A549 (cell line): ENCODE results near the gene GET4. TPM values are rescaled to one million over a fixed set of nuclear protein-coding genes. Genes with fewer than 3 reads are reported as not detected.

Experiments used
- ATAC-seq, 2 experiments: fragments of 200-7000 bp in 1 of 2; fragments of >200 bp in 1 of 2; cut with Nextera tagmentation in 1 of 2; cut with Tn5 transposase in 1 of 2; 3 replicates each; pipeline versions ENCODE4 v1.8.0 to v1.9.1; 2018 to 2020; ENCODE audit warnings: mild to moderate bottlenecking in 1 of 2, moderate library complexity in 1 of 2
- CTCF ChIA-PET: fragments of 300-600 bp; sonication (Branson Sonifier 250); formaldehyde crosslinking; extraction: SDS; loops from one replicate; lab custom pipeline; 2021; ENCODE audit warnings: antibody characterized with exemption, inconsistent platforms; lab: Yijun Ruan, JAX
- POLR2A ChIA-PET: fragments of 350-600 bp; formaldehyde crosslinking; extraction: SDS; loops from one replicate; lab custom pipeline; 2021; ENCODE audit warnings: antibody characterized with exemption, inconsistent platforms; lab: Yijun Ruan, JAX
- DNase-seq, 2 experiments: peaks; one replicate each; pipeline versions ENCODE4 v3.0.0 to v3.0.0-alpha.2; 2011 to 2016; ENCODE audit warnings: low read depth in 1 of 2, low spot score in 1 of 2
- FAIRE-seq: peaks from 2 replicates; lab custom pipeline; 2011; peaks lifted over from hg19 to GRCh38; lab: Jason Lieb, UNC
- H3K27ac ChIP-seq, 2 experiments: fragments of >200 bp; sonication (Bioruptor Twin); formaldehyde crosslinking; 3 replicates each; pipeline ENCODE4 v1.5.1; 2016 to 2017
- H3K4me1 ChIP-seq: fragments of >200 bp; sonication (Bioruptor Twin); formaldehyde crosslinking; 3 replicates; pipeline ENCODE4 v1.6.1; 2016
- H3K4me2 ChIP-seq: fragments of >200 bp; sonication (Bioruptor Twin); formaldehyde crosslinking; 3 replicates; pipeline ENCODE4 v1.6.1; 2016
- H3K4me3 ChIP-seq: fragments of >200 bp; sonication (Bioruptor Twin); formaldehyde crosslinking; 3 replicates; pipeline ENCODE4 v1.5.1; 2016
- H3K9me3 ChIP-seq: fragments of >200 bp; sonication (Bioruptor Twin); formaldehyde crosslinking; 3 replicates; pipeline ENCODE4 v1.6.1; 2016
- CHD2 ChIP-seq: fragments of 150-350 bp; IDR thresholded peaks from 2 replicates; pipeline ENCODE4 v1.6.1; 2014; ENCODE audit warnings: low read length; ENCODE audit not compliant: partially characterized antibody
- CHD4 ChIP-seq: fragments of 200-600 bp; sonication (generic); IDR thresholded peaks from 2 replicates; pipeline ENCODE4 v1.6.1; 2016; ENCODE audit warnings: antibody characterized with exemption, mild to moderate bottlenecking, borderline replicate concordance
- EHF ChIP-seq: fragments of 250-450 bp; sonication (Bioruptor Pico); IDR thresholded peaks from 2 replicates; pipeline ENCODE4 v1.5.0; 2020; ENCODE audit warnings: mild to moderate bottlenecking
- EHMT2 ChIP-seq: fragments of 200-600 bp; sonication (generic); IDR thresholded peaks from 2 replicates; pipeline ENCODE4 v1.6.1; 2016; ENCODE audit warnings: antibody characterized with exemption, low read depth, mild to moderate bottlenecking, moderate library complexity
- ESRRA ChIP-seq: fragments of 150-350 bp; IDR thresholded peaks from 2 replicates; pipeline ENCODE4 v1.6.1; 2014; ENCODE audit warnings: mild to moderate bottlenecking, low read length, borderline replicate concordance
- FOXS1 ChIP-seq: fragments of 250-450 bp; sonication (Bioruptor Pico); IDR thresholded peaks from 2 replicates; pipeline ENCODE4 v1.5.0; 2020; ENCODE audit warnings: mild to moderate bottlenecking, moderate library complexity
- GATA3 ChIP-seq: IDR thresholded peaks from 2 replicates; pipeline ENCODE4 v1.6.1; 2012; ENCODE audit warnings: borderline replicate concordance
- HDAC2 ChIP-seq: fragments of 200-600 bp; sonication (generic); IDR thresholded peaks from 2 replicates; pipeline ENCODE4 v1.6.1; 2016
- HOXA7 ChIP-seq: fragments of 250-450 bp; sonication (Bioruptor Pico); IDR thresholded peaks from 2 replicates; pipeline ENCODE4 v1.5.0; 2020; ENCODE audit warnings: mild to moderate bottlenecking, moderate library complexity
- JUN ChIP-seq, 2 experiments: fragments of >200 bp; sonication (Bioruptor Twin); formaldehyde crosslinking; IDR thresholded peaks; 2 replicates in 1 of 2; 3 replicates in 1 of 2; pipeline ENCODE4 v1.6.1; 2016 to 2017
- JUNB ChIP-seq: fragments of >200 bp; sonication (Bioruptor Twin); formaldehyde crosslinking; IDR thresholded peaks from 2 replicates; pipeline ENCODE4 v1.6.1; 2016
- MYC ChIP-seq: IDR thresholded peaks from 2 replicates; pipeline ENCODE4 v1.6.1; 2012; ENCODE audit warnings: mild to moderate bottlenecking, inconsistent platforms, low read length, improper control_type of control experiment, borderline replicate concordance
- NPAS2 ChIP-seq: fragments of 250-450 bp; sonication (Bioruptor Pico); IDR thresholded peaks from 2 replicates; pipeline ENCODE4 v1.8.0; 2022; ENCODE audit warnings: mild to moderate bottlenecking, moderate library complexity, borderline replicate concordance
- PBX3 ChIP-seq: IDR thresholded peaks from 2 replicates; pipeline ENCODE4 v1.6.1; 2012
- POLR2A ChIP-seq: IDR thresholded peaks from 2 replicates; pipeline ENCODE4 v1.6.1; 2012; ENCODE audit warnings: mild to moderate bottlenecking, low read length
- RAD21 ChIP-seq, 2 experiments: fragments of >200 bp in 1 of 2; sonication (Bioruptor Twin) in 1 of 2; formaldehyde crosslinking in 1 of 2; IDR thresholded peaks in 1 of 2; conservative IDR thresholded peaks in 1 of 2; 2 replicates in 1 of 2; 3 replicates in 1 of 2; pipeline ENCODE4 v1.6.1; 2012 to 2018; ENCODE audit warnings: inconsistent platforms in 1 of 2
- RCOR1 ChIP-seq: fragments of 150-350 bp; IDR thresholded peaks from 2 replicates; pipeline ENCODE4 v1.6.1; 2014; ENCODE audit warnings: antibody characterized with exemption, low read length, low read depth
- RNF2 ChIP-seq: fragments of 200-600 bp; sonication (generic); IDR thresholded peaks from 2 replicates; pipeline ENCODE4 v1.6.1; 2016; ENCODE audit warnings: low read depth, mild to moderate bottlenecking, antibody characterized with exemption, moderate library complexity, borderline replicate concordance
- SMC3 ChIP-seq: fragments of >200 bp; sonication (Bioruptor Twin); formaldehyde crosslinking; IDR thresholded peaks from 3 replicates; pipeline ENCODE4 v1.6.1; 2018; ENCODE audit warnings: inconsistent platforms
- TP53 ChIP-seq: fragments of 250-450 bp; sonication (Bioruptor Pico); IDR thresholded peaks from 2 replicates; pipeline ENCODE4 v1.5.0; 2021; ENCODE audit warnings: mild to moderate bottlenecking, moderate library complexity
- ZFP36 ChIP-seq: fragments of 450-650 bp; IDR thresholded peaks from 2 replicates; pipeline ENCODE4 v1.6.1; 2014; ENCODE audit warnings: borderline replicate concordance; ENCODE audit not compliant: partially characterized antibody
- ZNF302 ChIP-seq: fragments of 250-450 bp; sonication (Bioruptor Pico); IDR thresholded peaks from 2 replicates; pipeline ENCODE4 v1.9.0; 2021; ENCODE audit warnings: inconsistent platforms, mild to moderate bottlenecking, moderate library complexity
- WGBS: methylation state at CpG from one replicate; pipeline ENCODE4 v1.1.6; 2017; ENCODE audit errors: missing lambda C conversion rate; 5-methylcytosine and 5-hydroxymethylcytosine counted together
- polyA plus RNA-seq, 4 experiments: library from polyadenylated mRNA; depleted of rRNA in 3 of 4; stranded (reverse); fragments of >200 nt; fragmentation: RNase III in 1 of 4; extraction: RNeasy Plus Mini Kit Qiagen cat#74134 plus additional on column Dnase treatment in 1 of 4; gene quantifications; 2 replicates in 3 of 4; 3 replicates in 1 of 4; pipeline ENCODE4 v1.2.3, GENCODE V29; 2011 to 2017
- TF ChIP-seq, protein P1 (sequence below): fragments of 200-600 bp; sonication (generic); IDR thresholded peaks from 2 replicates; pipeline ENCODE4 v1.6.1; 2016; ENCODE audit warnings: antibody characterized with exemption, mild to moderate bottlenecking, moderate library complexity
- TF ChIP-seq, protein P2 (sequence below): fragments of 450-650 bp; IDR thresholded peaks from 2 replicates; pipeline ENCODE4 v1.6.1; 2014; ENCODE audit warnings: antibody characterized with exemption

Gene GET4
- polyA plus RNA-seq, 2 of the 4 experiments (the other 2 are of a cell fraction): 26.1 to 37.0 TPM

GRCh38 chr7:918441-919113 lies 42.2 kb downstream of the GET4 start:
- CTCF ChIA-PET: interaction anchor here (0.6 to 2.5 kb wide), 3 partner anchors 10 to 192 kb away, joined by 4 to 12 read pairs (median 6); no protein-coding TSS in a partner anchor
- H3K4me1 ChIP-seq: peaks cover 16% of the 10 kb centered on the region

DNA sequence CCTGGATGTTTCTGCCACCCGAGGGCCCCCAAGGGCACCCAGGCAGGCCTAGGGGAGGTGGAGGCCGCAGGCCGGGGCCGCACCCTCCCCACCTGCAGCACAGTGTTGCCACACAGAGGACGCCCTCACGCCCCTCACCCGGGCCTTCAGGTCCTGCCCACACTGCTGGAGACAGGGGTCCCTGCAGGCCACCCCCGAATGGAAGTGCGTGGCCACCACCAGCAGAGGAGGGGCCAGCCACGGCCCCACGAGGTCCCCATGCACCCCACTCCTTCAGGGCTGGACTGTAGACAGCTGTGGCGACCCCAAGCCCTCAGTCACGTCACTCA lies 42.7 kb downstream of the GET4 start:
- H3K4me1 ChIP-seq: peaks cover 11% of the 10 kb centered on the region
- no peak for ATAC-seq
- WGBS: 60% methylated on average over 7 of the region's 13 CpGs
- H3K9me3 ChIP-seq: no peaks in the 10 kb centered on the region
- H3K4me2 ChIP-seq: no peak overlapping the region
- FAIRE-seq: no peak
- TF ChIP-seq, protein P1, sequence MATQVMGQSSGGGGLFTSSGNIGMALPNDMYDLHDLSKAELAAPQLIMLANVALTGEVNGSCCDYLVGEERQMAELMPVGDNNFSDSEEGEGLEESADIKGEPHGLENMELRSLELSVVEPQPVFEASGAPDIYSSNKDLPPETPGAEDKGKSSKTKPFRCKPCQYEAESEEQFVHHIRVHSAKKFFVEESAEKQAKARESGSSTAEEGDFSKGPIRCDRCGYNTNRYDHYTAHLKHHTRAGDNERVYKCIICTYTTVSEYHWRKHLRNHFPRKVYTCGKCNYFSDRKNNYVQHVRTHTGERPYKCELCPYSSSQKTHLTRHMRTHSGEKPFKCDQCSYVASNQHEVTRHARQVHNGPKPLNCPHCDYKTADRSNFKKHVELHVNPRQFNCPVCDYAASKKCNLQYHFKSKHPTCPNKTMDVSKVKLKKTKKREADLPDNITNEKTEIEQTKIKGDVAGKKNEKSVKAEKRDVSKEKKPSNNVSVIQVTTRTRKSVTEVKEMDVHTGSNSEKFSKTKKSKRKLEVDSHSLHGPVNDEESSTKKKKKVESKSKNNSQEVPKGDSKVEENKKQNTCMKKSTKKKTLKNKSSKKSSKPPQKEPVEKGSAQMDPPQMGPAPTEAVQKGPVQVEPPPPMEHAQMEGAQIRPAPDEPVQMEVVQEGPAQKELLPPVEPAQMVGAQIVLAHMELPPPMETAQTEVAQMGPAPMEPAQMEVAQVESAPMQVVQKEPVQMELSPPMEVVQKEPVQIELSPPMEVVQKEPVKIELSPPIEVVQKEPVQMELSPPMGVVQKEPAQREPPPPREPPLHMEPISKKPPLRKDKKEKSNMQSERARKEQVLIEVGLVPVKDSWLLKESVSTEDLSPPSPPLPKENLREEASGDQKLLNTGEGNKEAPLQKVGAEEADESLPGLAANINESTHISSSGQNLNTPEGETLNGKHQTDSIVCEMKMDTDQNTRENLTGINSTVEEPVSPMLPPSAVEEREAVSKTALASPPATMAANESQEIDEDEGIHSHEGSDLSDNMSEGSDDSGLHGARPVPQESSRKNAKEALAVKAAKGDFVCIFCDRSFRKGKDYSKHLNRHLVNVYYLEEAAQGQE: no peak
- TF ChIP-seq NPAS2 (CRISPR knock-in tag) (no peak), GATA3 (no peak), CHD2 (no peak), POLR2A (no peak), ZNF302 (CRISPR knock-in tag) (no peak), SMC3 (no peak), EHMT2 (no peak), JUNB (no peak), CHD4 (no peak), RAD21 (conservative IDR thresholded peaks at IDR 0.05 in 1 of 2, IDR thresholded peaks at IDR 0.05 in 1 of 2) (no peak), HDAC2 (no peak), ZFP36 (no peak), RNF2 (no peak), TP53 (CRISPR knock-in tag) (no peak), PBX3 (no peak), ESRRA (no peak), HOXA7 (CRISPR knock-in tag) (no peak)
- TF ChIP-seq, protein P2, sequence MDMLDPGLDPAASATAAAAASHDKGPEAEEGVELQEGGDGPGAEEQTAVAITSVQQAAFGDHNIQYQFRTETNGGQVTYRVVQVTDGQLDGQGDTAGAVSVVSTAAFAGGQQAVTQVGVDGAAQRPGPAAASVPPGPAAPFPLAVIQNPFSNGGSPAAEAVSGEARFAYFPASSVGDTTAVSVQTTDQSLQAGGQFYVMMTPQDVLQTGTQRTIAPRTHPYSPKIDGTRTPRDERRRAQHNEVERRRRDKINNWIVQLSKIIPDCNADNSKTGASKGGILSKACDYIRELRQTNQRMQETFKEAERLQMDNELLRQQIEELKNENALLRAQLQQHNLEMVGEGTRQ: no peak
- TF ChIP-seq, all 56 proteins: peak for 0
- Histone ChIP-seq H3K4me3 (no peak overlapping the region), H3K27ac (no peak overlapping the region)
- no peak for DNase-seq
- POLR2A ChIA-PET: no interaction called here
- CTCF ChIA-PET: interaction anchor here (0.6 to 2.5 kb wide), 3 partner anchors 11 to 192 kb away, joined by 4 to 12 read pairs (median 6); no protein-coding TSS in a partner anchor

More at GRCh38 chr7:918441-919113, 42.2 kb downstream of the GET4 start:
- POLR2A ChIA-PET: no interaction called here
- H3K27ac ChIP-seq: no peak overlapping the region
- DNase-seq (no peak), FAIRE-seq (no peak), ATAC-seq (no peak)
- no peak for TF ChIP-seq RCOR1
- TF ChIP-seq FOXS1 (CRISPR knock-in tag): no peak
- TF ChIP-seq JUNB: no peak
- no peak for TF ChIP-seq EHF
- TF ChIP-seq JUN (IDR thresholded peaks at IDR 0.05): no peak
- TF ChIP-seq MYC: no peak
- no peak for TF ChIP-seq HDAC2
- H3K4me3 ChIP-seq: no peak overlapping the region
- H3K4me2 ChIP-seq: no peak overlapping the region
- WGBS: 84% methylated on average over 7 of the region's 21 CpGs
- H3K9me3 ChIP-seq: no peaks in the 10 kb centered on the region
